Caki2 (cell line): ENCODE measurements around the gene NAT10. TPM values are rescaled to one million over a fixed set of nuclear protein-coding genes. Genes with fewer than 3 reads are reported as not detected.
"Not testable (repeated sequence)": the region's sequence is repeated elsewhere in the genome, so short reads cannot be mapped to it uniquely, and the experiment has no call there.

ENCODE experiments used
- DNase-seq: peaks from one replicate; pipeline ENCODE4 v3.0.0-alpha.2; 2015; ENCODE audit warnings: low read depth
- in situ Hi-C: cut with HindIII; loops from 2 replicates; pipeline ENCODE4 v1.10.0; 2016; ENCODE audit warnings: low sequenced_read_pairs, low pct_unique_long_range_greater_than_20kb, mixed read lengths
- total RNA-seq: library from RNA; depleted of rRNA; stranded (reverse); fragments of >200 nt; shearing (Covaris generic); gene quantifications from 2 replicates; pipeline ENCODE4 v1.2.3, GENCODE V29; 2014; ENCODE audit warnings: low replicate concordance

The NAT10 gene
- total RNA-seq, 1 experiment from 2014 or later = 35.6 TPM

- no peak for DNase-seq
- in situ Hi-C loops = no loop called here
These were observed 73.7 kb downstream of the NAT10 start for GRCh38 chr11:34179026-34179675.

- in situ Hi-C loops = no loop called here
- no peak for DNase-seq
These were observed 74.8 kb downstream of the NAT10 start for GRCh38 chr11:34180040-34180813.

GRCh38 chr11:34180814-34181165, 75.4 kb downstream of the NAT10 start:
- in situ Hi-C loops = not testable (repeated sequence)

GRCh38 chr11:34181251-34181650, 75.8 kb downstream of the NAT10 start:
- DNase-seq = no peak
- in situ Hi-C loops = no loop called here

More at GRCh38 chr11:34180814-34181165, 75.4 kb downstream of the NAT10 start:
- DNase-seq = not testable (repeated sequence)

GRCh38 chr11:34181856-34182405, 76.5 kb downstream of the NAT10 start:
- in situ Hi-C loops = no loop called here
- no peak for DNase-seq

GRCh38 chr11:34182425-34182824, 77.0 kb downstream of the NAT10 start:
- in situ Hi-C loops = no loop called here
- DNase-seq = no peak

GRCh38 chr11:34182921-34183685, 77.7 kb downstream of the NAT10 start:
- DNase-seq = no peak
- in situ Hi-C loops = no loop called here

GRCh38 chr11:34183848-34184391, 78.5 kb downstream of the NAT10 start:
- in situ Hi-C loops = no loop called here
- no peak for DNase-seq

GRCh38 chr11:34184505-34185015, 79.1 kb downstream of the NAT10 start:
- in situ Hi-C loops = no loop called here
- DNase-seq = no peak

- in situ Hi-C loops = no loop called here
- no peak for DNase-seq
These were observed 80.8 kb downstream of the NAT10 start for GRCh38 chr11:34185926-34186841.

GRCh38 chr11:34188181-34188580, 82.8 kb downstream of the NAT10 start:
- in situ Hi-C loops = no loop called here

GRCh38 chr11:34189191-34189590, 83.8 kb downstream of the NAT10 start:
- DNase-seq = no peak
- in situ Hi-C loops = no loop called here

More at GRCh38 chr11:34188181-34188580, 82.8 kb downstream of the NAT10 start:
- DNase-seq = no peak

GRCh38 chr11:34190192-34191139, 85.0 kb downstream of the NAT10 start:
- DNase-seq = peak; percentile 33
- in situ Hi-C loops = no loop called here

GRCh38 chr11:34191578-34191977, 86.1 kb downstream of the NAT10 start:
- DNase-seq = no peak
- in situ Hi-C loops = no loop called here

GRCh38 chr11:34192481-34193401, 87.3 kb downstream of the NAT10 start:
- in situ Hi-C loops = no loop called here
- DNase-seq = peak; percentile 61
